Measurements from ENCODE around the gene SMNDC1.
"Not testable (repeated sequence)": the region's sequence is repeated elsewhere in the genome, so short reads cannot be mapped to it uniquely, and the experiment has no call there.

The SMNDC1 gene

DNA sequence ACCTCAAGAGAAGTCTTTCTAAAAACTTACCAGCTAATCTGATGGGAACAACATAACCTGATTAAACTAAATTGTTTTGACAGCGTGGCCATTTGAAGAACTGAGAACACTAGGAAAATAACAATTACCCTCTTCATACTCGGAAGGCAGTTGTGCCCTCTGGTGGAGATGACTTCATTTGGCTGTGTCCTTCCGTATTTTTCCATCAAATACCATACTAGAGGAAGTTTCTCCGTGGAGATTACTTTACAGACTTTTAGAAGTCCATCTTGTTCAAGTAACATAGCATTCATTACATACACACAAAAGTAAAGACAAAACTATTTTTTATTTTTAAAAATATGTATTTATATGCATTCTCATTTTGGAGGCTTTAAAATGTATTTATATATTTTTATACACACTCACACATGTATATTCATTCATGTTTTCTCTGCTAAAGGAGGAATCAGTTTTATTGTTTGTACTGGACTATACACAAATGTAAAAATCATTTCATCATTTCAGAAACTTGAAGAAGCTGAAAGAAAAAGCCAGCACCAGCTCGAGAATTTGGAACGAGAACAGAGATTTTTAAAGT lies 25.2 kb downstream of the SMNDC1 start:
- DNase-seq (ENCODE audit: low spot score) = peak; percentile 48

DNA sequence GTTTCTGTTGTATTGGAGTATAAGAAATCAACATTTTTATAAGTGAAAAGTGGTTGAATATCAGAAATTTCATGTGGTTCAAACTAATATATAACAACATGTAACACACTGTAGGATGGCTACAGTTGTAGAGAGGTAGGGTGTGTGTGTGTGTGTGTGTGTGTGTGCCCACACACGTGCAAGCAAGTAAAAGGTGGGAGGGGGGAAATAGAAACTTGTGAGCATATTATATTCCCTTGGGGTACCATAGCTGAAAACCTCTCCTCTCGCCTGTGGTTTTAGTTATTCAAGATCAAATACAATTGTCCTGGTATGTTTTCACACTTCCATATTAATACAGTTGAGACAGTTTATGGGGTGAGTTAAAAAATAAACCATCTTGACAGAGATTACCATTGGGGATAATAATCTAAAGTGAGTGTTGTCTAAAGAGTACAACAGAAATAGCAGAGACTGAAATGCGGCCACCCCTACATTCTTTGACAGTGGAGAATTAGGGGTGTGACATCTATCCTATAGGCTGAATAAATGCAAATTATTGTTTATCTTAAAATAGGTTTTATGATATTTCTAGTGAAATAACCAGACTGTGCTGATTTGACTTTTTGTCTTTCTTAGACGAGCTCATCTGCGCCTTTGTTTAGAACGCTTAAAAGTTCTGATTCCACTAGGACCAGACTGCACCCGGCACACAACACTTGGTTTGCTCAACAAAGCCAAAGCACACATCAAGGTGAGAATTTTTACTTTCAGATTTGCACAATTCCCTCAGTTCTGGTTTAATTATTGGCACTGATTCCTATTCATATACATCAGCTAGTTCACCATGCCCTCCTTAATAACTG lies 25.9 kb downstream of the SMNDC1 start:
- no peak for DNase-seq (ENCODE audit: low spot score)

DNA sequence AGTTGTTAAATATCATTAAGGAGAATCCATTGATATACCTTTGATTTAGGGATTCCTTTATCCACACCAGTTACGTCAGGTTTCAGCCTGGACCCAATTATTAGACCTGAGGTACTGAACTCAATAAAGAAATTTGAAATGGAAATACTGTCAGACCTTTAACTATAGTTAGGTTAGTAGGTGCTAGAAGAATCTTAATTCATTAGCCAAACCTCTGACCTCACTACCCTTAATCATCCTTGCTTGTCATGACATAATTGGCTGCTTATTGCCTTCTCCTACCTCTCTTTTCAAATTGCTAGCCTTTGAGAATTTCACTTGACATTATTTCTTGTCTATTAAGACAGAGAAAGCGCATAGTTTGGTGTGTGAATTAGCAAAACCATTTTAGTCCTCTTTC lies 27.1 kb downstream of the SMNDC1 start:
- DNase-seq (ENCODE audit: low spot score) = no peak

DNA sequence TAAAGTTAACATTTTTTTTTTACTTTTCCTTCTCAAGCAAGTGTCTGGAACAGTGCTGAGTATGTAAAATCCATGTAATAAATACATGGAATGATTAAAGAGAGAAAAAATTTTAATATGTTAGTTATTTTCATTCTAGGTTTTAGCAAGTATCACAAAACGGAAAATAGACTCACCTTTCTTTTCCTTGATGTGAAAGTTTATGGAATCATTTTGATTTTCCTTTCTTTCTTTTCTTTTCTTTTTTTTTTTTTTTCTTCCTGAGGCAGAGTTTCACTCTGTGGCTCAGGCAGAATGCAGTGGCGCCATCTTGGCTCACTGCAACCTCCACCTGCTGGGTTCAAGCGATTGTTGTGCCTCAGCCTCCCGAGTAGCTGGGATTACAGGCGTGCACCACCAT lies 28.1 kb downstream of the SMNDC1 start:
- no peak for DNase-seq (ENCODE audit: low spot score)

DNA sequence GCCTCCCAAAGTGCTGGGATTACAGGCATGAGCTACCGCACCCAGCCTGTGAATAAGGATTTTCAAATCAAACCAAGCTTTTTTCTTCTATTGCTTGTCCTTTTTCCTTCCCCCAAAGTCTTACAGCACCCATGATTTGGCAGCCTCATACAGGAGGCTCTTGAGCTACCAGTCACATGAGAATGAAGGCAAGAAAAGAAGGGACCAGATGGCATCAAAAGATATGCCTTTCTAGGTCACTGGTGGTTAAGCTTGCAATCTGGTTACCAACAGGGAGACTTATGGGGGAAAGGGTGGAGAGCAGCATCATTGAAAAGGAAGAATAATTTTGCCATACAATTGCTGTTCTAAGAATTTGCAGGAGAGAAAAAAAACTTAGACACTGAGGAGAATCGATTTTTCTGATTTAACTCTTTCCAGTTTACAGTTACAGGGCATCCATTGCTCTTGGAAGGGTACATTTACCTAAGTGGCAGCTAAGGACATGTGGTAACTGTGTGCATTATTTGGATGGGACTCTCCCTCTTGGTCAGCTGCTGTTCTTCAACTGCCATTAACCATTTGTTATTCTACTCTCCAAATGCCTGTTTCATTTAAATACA lies 29.5 kb downstream of the SMNDC1 start:
- no peak for DNase-seq (ENCODE audit: low spot score)

DNA sequence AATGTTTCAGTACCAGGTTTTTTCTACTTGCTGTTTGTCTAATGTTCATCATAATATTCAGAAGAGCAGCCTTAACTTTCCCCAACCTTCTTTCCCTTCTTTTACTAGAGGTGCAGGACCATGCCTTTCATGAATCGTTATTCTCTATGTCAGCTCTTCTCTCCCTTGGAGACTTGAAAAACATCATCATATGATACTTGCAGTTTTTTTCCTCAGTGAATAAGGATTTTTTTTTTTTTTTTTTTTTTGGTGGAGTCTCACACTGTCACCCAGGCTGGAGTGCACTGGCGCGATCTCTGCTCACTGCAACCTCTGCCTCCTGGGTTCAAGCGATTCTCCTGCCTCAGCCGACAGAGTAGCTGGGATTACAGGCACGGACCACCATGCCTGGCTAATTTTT lies 30.1 kb downstream of the SMNDC1 start:
- no peak for DNase-seq (ENCODE audit: low spot score)

DNA sequence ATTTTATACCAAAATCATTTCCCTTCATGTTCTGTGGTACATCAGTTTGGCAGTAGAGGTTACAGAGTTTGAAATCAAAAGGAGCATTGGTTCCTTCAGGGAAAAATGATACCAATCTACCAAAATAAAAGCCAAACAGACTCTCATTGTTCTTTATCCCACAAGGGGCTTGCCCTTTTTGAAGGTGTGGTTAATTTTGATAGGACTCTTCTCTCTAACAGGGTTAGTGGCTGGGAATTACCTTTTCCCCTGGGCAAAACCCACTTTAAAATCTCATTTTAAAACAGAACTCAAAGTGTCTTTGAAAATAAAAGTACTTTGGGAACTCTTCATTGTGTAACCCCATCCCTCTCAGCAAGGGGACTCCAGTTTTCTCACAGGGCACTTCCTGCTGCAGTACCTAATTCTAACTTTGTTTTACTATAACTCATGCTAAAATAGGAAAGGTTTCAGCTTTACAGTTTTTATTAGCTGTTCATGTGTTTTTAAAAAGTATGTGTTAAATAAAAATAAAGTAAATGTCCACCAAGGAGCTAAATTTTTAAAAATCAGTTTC lies 30.6 kb downstream of the SMNDC1 start:
- DNase-seq (ENCODE audit: low spot score) = no peak

DNA sequence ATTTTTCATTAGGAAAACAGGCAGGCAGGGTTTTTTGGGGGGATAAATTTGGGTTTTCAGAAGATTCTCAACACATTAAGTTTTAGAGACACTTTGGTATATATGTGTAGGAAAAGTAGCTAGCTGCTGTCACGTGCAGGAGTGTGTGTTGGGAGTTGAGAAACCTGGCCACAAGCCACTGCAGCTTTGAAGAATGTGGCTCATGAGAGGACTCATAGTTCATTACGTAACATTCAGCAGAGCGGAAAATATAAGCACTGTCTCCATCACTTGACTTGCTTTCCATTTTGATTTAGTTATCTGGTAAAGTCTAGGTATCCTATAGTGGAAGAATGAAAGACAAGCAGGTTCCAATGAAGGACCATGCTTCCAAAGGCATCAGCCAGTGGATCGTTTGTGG lies 31.2 kb downstream of the SMNDC1 start:
- DNase-seq (ENCODE audit: low spot score) = peak; percentile 17

DNA sequence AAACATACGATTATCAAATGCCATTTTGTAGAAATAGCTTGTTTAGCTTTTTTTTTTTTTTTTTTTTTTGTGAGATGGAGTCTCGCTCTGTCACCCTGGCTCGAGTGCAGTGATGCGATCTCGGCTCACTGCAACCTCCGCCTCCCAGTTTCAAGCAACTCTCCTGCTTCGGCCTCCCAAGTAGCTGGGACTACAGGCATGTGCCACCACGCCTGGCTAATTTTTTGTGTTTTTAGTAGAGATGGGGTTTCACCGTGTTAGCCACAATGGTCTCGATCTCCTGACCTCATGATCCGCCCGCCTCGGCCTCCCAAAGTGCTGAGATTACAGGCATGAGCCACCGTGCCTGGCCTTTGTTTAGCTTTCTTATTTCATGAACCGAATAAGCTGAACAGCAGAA lies 31.7 kb downstream of the SMNDC1 start:
- not testable (repeated sequence) for DNase-seq (ENCODE audit: low spot score)

DNA sequence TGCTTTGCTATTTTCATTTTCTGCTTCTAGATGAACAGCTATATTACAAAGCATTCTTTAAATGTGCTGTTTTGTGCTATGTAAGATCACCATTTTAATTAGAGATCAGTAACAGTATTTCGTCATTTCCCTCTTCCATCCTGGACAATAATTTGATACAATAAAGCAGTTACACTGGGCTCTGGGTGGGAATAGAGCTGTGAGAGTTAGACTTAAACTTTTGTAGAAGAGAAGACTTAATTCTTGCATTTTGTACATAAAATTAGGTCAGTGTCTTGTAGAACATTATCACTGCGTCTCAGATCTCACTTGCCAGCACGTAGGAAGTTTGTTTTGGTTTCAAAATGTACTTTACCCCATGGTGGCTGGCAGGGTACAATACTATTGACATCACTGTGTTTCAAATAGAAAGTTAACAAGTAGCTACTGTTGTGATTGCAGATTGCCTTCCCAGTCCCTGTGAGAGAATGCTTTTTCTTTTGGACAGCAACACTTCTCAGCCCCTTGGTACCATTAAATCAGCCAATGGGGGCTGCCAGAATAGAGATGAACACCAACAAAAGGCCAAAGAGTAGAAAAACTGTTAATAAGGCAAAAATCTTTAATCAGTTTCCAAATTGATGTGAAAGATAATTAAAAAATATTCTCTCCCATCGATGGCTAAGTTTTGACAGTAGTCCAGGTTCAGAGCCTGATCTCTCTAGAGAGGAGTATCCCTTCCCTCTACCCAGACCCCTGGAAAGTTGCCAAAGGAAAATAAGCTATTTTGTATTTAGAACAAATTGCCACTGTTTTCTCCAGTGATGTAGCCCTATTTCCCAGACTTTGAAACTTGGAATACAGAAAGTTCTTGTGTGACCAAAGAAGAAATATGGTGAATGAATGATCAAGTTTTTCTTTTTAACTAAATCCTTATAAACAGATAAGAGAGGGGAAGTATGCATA lies 35.1 kb downstream of the SMNDC1 start:
- peak; percentile 3 for DNase-seq (ENCODE audit: low spot score)

DNA sequence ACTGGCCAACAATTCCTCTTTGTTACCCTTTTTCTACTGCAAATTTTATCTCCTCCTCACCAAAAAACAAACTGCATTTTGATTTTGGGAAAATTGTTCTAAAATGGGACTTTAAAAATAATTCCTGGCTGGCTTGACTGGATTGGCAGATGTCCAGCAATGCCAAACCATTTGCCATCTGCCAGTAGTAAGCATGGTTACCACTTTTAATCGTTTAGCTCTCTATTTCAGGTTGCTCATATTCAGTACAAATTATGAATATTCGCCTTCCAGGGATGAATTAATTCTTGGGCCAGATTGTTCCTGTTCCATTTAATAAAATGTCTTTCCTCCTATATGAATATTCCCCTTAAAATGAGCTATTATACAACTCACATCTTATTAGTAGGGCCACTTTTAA lies 35.7 kb downstream of the SMNDC1 start:
- DNase-seq (ENCODE audit: low spot score) = no peak

DNA sequence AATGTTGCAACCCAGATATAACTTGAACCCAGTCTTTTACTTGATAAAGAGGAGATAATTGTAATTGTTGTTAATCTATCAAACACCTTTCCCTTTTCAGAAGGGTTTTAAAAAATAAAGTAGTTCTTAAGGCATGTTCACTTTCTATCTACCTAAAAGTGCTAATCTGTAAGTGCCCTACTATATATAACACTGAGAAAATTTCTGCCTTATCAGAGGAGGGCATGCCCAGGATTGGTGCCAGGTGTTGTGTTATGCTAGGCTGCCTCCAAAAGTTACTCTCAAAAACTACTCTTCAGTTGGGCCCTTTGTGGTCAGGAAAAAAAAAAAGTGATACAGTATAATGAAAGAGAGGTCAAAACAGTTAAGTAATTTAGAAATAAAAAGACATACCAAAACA lies 36.3 kb downstream of the SMNDC1 start:
- DNase-seq (ENCODE audit: low spot score) = no peak

DNA sequence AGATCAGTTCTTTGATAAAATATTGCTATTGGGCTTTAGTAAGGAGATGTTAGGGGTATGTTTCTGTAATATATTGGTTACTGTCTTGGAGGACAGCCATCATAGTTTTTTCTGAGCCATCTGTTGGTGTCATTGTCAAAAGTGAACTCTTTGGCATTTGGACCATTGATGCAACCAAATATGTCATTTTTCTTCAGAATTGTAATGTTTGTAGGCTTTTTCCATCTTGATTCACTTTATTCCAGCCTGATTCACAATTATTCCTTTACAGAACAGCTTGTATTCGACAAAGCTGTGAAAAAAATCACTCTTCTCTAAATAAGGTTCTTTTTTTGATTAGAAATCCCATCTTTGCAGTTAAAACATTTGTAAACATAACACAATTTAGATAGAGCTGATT lies 37.4 kb downstream of the SMNDC1 start:
- DNase-seq (ENCODE audit: low spot score) = no peak

DNA sequence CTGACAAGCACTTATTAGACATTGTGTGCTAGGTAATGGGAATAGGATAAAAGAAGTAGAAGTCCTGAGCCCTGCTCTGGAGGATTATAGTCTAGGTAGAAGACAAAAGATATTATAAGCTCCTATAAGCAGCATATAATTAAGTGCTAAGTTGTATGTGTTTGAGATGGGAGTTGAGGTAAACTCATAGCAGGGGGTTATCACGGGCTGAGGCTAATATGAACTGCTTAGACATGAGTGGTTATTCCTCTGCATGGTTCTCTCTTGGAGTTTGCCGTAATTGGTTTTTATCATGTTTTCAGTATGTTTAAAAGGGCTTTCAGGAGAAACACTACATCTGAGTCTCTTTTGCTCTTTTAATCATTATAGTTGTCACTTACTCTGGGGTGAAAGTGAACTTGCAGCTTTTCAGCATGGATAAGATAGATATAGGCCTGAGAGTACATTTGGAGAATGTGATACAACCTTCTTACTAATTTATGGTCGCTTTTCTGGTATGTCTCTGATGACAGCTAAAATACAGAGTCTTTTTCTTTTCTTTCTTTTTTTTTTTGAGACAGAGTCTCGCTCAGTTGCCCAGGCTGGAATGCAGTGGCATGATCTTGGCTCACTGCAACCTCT lies 39.0 kb downstream of the SMNDC1 start:
- DNase-seq (ENCODE audit: low spot score) = no peak

DNA sequence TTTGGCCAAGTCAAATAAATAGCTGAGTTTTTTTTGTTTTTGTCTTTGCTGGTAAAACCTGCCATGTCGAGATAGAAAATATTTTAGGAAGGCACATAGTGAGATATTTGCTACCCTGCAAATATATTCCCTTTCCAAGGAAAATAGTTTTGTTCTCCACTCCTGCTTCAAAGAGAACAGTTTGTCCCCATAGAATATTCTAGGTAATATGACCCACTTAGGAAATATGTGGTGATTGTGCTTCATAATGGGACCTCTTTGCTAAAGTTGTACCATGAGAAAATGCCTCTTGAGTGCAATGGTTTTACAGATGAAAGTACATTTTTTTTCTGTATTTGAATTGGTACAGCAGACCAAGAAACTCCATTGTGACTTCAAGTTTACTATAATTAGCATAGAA lies 41.6 kb downstream of the SMNDC1 start:
- DNase-seq (ENCODE audit: low spot score) = no peak

DNA sequence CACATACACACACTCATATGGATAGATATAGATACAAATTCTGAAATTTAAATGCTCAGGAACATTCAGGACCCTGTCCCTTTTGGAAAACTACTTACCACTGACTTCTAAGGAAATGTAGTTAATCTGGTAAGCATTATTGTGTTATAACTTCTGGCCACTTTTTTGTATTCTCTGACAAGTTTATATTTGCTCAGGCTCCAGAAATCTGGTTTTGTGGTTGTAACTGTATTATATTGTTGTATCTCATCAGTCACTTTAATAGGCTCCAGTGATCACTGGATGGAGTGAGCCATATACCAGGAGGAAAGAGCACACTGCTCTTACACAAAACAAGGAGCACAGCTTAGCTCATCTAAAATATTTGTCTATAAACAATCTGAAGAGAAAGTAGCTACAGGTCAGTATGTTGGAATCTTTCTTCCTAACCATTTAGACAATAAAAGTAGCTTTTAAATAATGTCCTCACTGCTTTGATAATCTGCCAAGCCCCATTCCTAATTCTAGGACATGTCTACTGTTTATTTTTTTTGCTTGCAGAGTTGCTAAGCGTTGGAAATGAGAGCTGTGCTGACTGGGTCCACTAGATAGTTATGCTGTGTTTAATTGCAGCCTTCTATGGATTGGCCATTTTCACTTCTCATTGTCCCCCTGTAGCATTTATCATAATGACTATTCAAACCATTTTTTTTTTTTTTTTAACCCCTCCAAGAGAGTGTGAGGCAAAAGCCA lies 43.8 kb downstream of the SMNDC1 start:
- no peak for DNase-seq (ENCODE audit: low spot score)

DNA sequence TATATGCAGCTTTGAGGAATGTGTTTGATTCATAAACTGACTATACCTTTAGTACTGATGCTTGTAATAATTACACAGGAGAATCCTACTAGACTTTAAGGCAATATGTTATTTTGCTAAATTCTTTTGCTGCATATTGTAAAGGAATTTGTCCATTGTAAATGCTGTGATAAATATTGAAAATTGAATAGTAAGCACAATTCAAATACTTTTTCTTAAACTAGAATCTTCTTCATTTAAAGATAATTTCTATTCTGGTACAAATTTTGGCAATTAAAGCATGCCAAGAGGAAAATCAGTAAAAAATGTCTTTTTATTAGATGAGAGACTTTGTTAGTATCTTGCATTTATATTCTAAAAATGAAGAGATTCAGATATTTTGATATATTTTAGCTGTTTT lies 45.4 kb downstream of the SMNDC1 start:
- DNase-seq (ENCODE audit: low spot score) = no peak

DNA sequence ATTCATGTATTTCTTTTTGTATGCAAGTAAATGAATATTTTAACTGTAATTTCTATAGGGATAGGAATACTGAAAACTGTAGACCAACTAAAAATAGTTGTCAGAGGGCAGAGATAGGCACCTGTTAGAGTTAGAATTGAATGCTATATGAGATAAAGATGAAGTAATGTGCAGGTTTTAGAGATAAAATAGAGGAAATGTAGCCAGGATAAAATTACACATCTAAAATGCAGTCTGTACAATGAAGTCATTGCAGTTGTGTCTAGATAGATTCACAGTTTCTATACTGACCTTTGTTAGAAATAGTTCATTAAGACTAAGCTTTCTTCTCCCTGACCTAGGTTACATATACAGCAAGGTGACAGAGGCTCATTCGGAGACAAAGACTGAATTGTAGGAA lies 46.2 kb downstream of the SMNDC1 start:
- DNase-seq (ENCODE audit: low spot score) = no peak

DNA sequence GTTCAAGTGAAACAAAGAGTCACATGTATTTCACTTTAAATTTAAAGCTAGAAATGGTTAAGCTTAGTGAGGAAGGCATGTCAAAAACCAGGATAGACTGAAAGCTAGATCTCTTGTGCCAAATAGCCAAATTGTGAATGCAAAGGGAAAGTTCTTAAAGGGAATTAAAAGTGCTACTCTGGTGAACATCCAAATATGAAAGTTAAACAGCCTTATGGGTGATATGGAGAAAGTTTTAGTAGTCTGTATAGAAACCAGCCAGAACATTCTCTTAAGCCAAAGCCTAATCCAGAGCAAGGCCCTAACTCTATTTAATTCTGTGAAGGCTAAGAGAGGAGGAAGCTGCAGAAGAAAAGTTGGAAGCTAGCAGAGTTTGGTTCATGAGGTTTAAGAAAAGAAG lies 50.3 kb downstream of the SMNDC1 start:
- DNase-seq (ENCODE audit: low spot score) = no peak

DNA sequence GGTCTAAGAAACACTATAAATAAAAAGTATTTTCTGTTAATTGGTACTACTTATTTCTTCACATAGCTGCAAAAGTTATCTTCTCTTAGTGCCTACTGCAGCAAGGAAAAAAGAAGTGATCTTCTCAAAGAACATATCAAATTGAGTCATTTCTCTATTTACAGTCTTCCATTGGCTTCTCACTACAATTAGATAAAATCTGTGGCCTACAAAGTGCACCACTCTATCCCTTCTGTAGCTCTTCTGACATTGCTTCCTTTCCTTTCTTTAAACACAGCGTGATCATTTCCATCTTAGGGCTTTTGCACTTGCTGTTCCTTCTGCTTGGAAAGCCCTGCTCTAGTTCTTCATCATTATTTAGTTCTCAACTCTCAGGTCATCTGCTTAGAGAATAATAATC lies 52.6 kb downstream of the SMNDC1 start:
- DNase-seq (ENCODE audit: low spot score) = no peak

DNA sequence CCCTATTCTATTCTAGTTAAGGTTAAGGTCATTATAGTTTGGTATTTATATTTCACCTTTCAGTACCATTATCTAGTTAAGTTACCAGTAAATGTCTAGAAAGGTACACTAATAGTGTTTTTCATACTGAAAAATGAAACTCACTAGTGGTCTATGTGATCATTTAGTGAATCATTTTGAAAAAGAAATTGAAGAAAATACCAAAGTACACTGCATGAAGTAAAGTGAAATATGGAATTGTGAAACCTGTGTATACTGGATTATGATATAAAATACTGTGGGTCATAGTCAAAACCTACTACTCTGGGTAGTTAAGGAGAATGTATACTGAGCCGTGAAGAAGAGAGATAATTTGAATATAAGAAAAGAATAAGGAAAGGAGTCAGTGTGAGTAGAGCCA lies 53.3 kb downstream of the SMNDC1 start:
- not testable (repeated sequence) for DNase-seq (ENCODE audit: low spot score)

All from CD4-positive, alpha-beta T cell treated with Interleukin-15 for 4 hours (primary cell).